GM19328 (cell line): ENCODE measurements around the gene UBE2S.
"Not testable (repeated sequence)": the region's sequence is repeated elsewhere in the genome, so short reads cannot be mapped to it uniquely, and the experiment has no call there.

ENCODE experiments used
- ATAC-seq: cut with Tn5 transposase; IDR thresholded peaks from one replicate; pipeline ENCODE4 v1.9.1; 2021; ENCODE audit warnings: mild to moderate bottlenecking, moderate library complexity; ENCODE audit not compliant: unreplicated experiment

UBE2S gene

DNA sequence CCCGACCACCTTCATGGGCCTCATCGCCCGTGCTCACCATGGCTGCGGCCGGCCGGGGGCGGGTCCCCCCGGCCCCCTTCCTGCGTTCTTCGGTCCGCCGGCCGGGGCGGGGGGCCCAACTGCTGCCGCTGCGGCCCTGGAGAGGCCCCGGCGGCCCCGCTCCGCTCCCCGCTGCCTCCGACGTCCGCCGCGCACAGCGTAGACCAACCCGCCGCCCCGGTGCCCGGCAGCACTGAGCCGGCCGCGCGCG lies at the start of gene UBE2S:
UBE2S (minus strand) TSS at position 239 of the 250 bp plus-strand sequence; CDS start at position 40, 199 bp downstream.
- not testable (repeated sequence) for ATAC-seq

DNA sequence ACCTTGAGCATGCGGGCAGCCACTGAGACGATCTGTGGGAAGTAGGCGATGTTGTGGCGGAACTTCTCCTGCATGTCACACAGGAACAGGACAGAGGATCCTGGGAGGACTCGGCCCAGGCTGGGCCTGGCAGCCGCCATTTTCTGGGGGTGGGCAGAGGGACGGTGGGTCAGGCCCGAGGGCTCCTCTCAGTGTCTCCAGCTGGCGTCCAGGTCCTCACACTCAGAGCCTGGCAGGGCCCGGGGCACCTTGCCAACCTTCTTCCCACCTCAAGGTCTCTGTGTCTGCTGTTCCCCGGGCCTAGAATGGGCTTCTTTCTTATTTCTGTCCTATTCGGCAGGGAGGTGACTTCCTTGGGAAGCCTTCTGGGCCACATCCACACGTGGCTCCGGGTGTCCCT lies 48.8 kb upstream of the UBE2S start:
- ATAC-seq, result no peak

DNA sequence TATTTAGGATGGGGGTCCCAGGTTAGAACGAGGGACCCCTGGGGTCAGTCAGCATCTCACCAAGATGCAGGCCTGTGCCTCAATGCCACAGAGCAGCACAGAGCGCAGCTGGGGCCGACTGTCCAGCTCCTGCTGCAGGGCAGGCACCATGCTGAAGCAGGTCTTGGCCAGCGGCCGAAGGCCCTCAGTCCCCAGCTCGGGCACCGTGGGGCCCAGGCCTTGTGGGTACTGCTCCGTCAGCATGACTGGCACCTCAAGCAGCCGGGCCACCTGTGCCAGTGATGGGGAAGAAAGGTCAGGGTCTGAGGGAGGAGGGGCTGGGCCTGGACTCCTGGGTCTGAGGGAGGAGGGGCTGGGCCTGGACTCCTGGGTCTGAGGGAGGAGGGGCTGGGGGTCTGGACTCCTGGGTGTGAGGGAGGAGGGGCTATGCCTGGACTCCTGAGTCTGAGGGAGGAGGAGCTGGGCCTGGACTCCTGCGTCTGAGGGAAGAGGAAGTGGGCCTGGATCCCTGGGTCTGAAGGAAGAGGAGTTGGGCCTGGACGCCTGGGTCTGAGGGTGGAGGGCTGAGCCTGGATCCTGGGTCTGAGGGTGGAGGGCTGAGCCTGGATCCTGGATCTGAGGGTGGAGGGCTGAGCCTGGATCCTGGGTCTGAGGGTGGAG lies 48.1 kb upstream of the UBE2S start:
- ATAC-seq, result no peak

DNA sequence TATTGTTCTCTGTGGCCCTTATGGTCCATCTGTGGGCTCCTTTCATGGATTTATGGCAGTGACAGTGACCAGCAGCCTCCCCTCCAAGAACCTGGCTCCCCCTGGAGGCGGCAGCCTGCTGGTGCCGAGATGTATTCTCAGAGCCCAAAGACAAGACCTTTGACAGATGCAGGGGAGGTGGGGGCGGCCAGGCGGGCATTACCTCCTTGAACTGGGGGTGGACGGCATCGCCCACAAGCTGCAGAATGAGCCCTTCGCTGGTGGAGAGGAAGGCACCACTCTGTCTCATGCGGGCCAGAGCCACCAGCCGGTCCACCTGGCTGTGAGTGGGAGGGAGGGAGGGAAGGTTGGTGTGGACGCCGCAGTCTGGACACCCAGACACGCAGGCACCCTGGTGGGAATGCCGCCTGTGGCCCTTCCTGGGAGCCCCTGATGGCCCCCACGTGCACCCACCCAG lies 47.2 kb upstream of the UBE2S start:
- ATAC-seq, result no peak

DNA sequence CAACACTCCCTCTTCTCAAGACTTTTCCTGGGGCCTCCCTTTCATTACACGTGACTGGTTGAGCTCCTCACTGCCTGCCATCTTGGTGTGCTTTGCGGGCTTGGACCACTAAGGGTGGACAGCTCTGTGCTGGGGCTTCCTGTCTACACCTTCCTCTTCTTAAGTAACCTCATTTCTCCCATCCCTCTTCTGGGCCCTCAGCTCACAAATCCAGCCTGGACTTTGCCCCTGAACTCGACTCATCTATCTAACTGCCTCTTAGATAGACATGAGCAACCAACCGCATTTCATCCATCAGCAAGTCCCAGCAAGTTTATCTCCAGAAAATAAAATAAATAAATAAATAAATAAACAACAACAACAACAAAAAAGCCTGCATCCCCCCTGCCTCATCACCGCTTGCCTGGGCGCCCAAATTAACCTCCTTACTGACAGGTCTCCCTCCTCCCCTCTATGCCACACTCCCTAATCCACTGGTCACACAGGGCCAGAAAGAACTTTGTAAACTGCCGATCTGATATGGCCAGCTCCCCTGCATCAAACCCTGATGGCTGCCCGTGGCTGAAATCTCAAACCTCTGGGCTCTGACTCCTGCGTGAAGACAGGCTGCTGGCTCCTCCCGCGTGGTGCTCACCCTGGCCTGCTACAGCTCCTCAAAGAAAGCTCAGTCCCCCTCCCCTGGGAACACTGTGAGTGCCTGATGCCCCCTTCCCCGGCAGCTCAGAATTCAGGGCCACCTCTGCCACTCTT lies 46.1 kb upstream of the UBE2S start:
- ATAC-seq, result no peak

DNA sequence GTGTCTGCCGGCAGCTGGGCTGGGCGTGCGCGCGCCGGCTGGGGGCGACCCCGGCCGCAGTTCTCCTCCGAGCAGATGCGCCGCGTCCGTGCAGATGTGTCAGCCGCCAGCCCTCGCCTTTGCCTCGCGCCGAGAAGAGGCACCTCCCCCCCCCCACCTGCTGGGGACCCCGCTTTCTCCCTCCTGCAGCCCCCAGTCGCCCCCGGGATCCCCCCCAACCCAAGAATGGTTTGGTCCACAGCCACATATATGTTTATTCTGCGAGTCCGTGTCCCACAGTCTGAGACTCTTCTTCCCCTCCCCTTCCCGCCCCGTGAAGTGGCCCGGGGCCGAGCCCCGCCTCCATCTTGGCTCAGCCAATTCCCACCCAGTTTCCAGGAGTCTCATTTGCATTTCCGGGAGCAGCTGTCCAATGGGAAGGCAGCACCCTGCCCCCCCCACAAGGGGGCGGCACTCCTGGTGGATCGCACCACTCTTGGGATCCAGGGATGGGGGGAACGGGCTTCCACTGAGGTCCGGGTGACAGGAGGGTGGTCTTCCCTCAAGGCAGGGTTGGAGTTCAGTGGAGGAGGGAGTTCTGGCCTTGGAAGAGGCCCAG lies 45.3 kb upstream of the UBE2S start:
- ATAC-seq, result no peak

DNA sequence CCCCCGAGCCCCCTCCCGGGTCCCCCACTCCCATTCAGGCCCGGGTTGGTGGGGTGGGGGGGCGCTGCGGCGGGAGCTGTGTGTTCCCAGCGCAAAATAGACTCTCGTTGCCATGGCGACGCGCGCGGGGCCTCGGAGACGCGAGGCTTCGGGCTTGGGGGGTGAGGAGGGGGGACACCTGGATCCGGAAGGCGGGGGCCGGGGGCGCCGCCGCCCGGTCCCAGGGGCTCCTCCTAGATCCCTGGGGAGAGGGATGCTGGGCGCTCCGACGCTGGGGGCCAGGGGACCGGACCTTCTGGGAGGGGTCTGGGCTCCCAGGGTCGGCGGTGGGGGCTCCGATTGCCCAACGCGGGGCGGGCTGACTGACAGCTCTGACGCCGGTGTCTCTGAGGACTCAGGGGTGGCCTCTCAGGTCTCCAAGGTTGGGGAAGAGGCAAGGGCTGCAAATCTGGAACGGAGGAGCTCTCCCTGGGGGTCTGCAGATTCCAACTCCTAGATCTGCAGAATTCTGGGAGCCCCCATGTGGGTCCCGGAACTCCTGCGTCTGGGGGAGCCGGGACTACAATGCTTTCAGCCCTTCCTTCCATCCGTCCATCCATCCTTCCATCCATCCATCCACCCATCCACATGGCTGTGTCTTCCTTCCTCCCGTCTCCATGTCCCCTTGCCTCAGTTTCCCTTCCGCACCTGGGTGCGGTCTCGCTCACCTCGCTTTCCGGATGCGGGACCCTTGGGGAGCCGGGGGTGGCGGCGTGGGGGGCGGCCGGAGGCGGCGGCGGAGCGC lies 44.6 kb upstream of the UBE2S start:
- ATAC-seq, result no peak

DNA sequence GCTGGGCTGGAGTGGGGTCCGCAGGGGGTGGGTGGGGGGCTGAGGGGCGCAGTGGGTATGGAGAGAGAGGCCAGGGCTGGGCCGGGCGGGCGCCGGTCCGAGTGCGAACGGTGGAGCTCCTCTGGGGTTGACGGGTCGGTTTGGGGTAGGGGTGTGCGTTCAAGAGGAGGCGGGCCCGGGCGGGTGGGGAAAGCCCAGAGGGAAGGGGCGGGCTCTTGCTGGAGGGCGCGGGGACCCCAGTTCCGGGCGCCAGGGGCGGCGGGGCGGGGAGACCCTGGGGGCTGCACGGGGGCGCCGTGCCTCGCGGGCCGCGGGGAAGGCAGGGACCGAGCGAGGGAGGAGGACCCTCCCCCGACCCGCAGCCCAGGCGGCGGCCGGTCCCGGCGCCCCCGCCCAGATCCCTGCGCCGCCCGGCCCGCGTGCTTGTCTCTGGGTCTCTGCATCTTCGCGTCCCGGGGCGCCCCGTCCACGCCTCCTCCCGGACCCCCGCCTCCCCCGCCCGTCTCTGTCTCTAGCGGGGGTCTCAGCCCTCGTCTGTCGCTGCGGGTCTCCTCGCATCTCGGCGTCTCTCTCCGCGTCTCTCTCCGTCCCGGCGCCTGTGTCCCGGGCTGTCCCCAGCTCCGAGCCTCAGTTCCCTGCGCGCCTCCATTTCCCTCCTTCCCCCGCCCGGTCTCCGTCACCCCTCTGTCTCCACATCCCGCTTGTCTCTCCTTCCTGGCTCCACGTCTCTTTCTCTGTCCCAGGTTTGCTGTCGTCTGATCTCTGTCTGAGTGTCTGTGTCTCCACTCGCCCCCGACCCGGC lies 43.8 kb upstream of the UBE2S start:
- ATAC-seq, result no peak

DNA sequence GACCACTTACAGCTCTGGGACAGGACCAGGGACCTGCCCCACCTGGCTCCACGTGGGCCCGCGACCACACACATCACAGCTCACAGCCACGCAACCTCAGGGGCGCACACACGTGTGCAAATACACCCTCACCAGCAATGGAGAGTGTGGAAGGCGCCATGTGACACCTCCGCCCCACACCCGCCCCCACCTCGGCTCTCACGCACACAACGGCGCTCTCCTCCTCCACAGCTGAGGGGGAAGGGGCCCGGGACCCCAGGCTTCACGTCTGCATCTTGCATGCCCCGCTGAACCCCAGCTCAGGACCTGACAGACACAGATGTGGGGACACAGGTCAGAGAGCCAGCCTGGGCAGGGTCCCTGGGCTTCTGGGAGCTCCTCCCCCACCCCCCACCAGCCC lies 41.9 kb upstream of the UBE2S start:
- ATAC-seq, result no peak

DNA sequence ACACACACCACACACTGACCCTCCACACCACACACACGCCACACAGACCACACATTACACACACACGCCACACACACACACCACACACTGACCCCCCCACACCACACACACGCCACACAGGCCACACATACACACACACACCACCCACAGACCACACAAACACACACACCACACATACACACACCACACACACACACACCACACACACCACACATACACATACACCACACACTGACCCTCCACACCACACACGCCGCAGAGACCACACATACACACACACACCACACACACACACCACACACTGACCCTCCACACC lies 40.5 kb upstream of the UBE2S start:
- not testable (repeated sequence) for ATAC-seq

DNA sequence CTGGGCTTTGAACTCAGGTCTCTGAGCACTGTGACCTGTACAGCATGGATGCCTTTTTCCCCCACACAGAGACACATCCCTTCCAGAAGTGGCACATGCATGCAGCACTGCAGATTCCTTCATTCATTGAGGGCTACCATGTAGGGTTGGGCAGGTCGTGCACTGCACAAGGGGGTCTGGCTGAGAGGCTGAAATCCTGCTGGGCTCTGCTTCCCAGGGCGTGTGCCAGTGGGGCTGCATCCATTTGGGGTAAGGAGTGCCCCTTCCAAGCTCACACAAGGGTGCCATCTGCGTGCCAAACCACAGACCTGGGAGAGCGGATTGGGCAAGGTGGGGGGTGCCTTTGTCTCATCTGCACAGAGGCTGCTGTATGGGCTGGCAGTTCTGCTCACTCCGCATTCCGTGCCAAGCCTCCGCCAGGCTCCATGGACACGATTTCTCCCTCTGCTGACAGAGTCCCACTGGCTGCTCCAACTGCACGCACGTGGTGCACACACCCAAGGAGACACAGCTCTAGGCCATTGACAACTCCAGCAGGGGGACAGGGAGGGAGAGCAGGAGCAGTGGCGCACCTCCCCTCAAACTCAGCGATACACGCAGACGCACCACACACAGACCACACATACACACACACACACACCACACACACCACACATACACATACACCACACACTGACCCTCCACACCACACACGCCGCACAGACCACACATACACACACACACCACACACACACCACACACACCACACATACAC lies 40.0 kb upstream of the UBE2S start:
- no peak for ATAC-seq

DNA sequence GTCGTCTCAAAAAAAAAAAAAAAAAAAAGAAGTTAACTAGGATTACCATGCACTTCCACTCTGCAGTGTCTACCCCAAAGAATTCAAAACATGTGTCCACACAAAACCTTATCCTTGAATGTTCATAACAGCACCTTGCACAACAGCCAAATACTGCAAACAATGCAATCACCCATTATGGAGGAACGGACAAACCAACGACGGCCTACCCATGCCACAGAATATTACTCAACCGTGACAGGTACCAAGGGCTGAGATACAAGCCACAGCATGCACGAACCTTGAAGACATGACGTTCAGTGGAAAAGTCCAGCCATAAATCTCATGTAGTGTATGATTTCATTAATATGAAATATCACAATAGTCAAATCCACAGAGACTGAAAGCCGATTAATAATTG lies 38.5 kb upstream of the UBE2S start:
- ATAC-seq, result no peak

DNA sequence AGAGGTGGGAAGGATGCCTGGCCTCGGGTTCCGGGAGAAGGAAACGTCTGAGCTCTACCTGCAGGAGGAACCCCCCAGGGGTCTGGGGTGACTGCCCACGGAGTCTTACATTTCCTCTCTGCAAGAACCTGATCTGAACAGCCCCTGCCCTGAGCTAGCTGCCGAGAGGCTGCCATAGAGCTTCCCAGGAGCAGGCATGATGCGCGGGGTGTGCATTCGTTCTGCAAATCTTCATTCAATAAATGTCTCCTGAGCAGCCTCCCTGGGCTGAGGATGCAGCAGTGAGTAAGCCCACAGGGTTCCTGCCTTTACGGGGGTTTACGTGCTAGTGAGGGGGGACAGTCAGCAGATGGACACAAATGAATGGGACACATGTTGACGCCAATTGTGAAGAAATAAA lies 37.1 kb upstream of the UBE2S start:
- ATAC-seq, result no peak

DNA sequence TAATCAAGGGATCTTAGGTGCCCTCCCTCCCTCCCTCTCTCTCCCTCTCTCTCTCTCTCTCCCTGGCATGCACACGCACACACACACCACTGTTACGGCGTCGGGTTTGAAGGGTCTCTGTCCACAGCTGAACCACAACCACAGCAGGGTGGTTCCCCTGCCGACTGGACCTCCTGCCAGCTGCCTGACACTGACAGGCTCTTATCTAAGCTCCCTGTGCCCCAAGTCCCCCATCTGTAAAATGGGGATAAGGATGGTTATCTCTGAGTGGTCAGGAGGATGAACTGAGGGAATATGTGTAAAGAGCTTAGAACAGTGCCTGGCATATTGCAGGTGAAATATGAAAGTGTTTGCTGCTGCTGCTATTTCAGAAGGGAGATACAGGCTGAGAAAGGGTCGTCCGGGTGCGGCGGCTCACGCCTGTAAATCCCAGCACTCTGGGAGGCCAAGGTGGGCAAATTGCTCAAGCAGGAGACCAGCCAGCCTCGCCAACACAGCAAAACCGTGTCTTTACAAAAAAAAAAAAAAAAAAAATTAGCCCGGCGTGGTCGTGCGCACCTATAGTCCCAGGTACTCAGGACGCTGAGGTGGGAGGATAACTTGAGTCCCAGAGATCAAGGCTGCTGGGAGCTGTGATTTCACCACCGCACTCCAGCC lies 36.4 kb upstream of the UBE2S start:
- no peak for ATAC-seq

DNA sequence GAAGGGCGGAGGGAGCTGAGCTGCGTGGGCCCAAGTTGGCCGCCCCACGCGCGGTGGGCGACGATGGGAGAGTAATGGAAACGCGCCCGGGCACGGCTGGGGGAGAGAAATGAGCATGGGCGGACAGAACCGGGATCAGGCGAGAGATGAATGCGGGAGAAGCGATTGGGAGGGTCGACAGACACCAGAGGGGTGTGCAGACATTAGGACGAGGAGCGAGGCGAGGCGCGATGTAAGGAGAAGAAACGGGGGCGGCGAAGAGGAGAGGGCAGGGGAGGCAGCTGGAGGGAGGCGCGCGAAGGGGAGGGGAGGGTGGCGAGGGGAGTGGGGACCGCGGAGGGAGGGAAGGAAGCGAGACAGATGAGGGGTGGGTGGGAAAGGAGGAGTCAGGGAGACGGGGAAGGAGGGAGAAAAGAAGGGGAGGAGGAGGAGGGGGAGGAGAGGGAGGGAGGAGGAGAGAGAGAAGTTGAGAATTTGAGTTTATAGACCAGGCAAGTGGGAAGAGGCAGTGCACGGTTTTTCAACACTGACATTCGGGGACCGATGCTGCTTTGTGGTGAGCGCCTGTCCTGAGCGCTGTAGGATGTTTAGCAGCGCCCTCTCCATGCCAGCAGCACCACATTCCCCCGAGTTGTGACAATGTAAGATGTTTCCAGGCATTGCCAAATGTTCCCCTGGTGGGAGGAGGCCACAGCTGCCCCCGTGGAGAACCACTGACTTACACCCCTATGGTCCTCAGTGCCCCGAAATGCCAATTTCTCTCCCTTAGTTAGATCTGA lies 35.6 kb upstream of the UBE2S start, which contains the start of gene SHISA7:
SHISA7 (minus strand) TSS at position 256 of the 779 bp plus-strand sequence. CDS start 437 bp downstream, outside the sequence.
- no peak for ATAC-seq

DNA sequence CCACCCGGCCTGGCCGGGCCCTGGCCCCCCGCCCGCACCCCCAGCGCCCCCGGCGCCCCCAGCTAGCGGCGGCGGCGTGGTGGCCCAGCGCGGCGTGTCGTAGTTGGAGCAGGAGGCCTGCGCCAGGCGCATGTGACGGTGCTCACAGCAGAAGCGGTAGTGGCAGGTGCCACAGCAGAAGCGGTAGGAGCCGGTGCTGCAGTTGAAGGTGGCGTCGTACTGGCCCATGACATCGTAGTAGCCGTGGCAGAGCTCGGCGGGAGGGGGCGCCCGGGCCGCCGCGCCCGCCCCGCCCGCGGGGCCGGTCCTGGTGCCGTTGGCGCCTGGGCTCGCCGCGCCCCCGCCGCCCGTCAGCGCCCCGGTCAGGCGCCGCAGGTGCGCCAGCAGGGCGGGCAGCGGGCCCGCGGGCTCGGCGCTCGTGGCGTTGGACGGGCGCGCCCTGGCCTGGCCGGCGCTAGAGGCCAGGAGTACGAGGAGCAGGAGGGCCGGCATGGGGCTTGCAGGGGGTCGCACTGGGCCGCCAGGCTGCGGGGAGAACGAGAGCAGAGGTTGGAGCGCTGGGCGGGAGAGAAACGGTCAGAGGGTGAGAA lies 34.9 kb upstream of the UBE2S start:
- no peak for ATAC-seq

DNA sequence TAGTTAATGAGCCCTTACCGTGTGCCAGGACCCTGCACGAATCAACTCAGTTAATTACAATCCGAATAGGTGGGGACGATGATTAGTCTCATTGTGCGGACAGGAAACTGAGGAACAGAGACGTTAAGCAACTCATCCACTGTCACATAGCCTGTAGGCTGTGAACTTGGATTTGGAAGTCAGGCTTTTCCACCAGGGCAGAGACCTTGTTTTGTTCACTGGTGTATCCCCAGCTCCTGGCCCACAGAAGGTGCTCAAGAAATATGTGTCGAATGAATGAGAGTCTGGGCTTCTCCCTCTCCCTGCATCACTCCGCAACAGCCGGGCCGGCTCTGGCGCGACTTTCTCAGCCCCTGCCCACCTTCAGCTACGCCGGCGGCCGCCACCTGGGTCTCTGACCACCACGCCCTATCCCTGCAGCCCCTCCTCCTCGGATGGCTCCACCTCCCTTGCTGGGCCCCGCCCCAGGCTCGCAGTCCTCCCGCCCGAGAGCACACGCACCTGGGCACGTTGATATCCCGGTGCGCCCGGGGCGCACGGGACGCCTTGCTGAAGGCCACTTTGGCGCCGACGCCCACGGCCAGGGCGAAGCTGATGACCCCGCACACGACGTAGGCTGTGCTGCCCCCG lies 34.2 kb upstream of the UBE2S start:
- ATAC-seq, result no peak

DNA sequence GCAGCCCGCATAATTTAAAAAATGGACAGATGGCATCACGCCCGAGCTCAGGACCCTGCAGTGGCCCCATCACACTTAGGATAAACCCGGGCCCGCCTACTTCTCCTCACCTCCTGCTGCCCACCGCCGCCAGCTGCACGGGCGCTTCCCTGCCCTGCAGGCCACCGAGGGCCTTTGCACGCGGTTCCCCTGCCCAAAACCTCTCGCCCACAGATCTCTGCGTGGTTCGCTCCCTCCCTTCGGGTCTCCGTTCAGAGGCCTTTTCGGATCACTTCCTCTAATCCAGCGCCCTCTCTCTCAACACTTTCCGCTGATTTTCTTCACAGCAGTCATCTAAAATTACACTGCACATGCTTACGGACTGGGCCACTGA lies 33.7 kb upstream of the UBE2S start:
- ATAC-seq, result no peak
